Coronary artery (tissue), 2 donors: ENCODE data around the gene DAPK1.

Source experiments
- DNase-seq: peaks from one replicate; pipeline ENCODE4 v3.0.0-alpha.2; 2017; ENCODE audit warnings: low spot score
- H3K27ac ChIP-seq, 2 donors: fragments of 200-600 bp; sonication (generic); one replicate each; pipeline ENCODE4 v1.5.1; 2016 to 2019
- H3K4me3 ChIP-seq: fragments of 200-600 bp; sonication (generic); 2 replicates; pipeline ENCODE4 v1.5.1; 2016; ENCODE audit warnings: mild to moderate bottlenecking, moderate library complexity
- TF ChIP-seq, protein P1 (sequence below): fragments of 200-600 bp; sonication (generic); IDR thresholded peaks from one replicate; pipeline ENCODE4 v1.5.1; 2019; ENCODE audit warnings: antibody characterized with exemption

The DAPK1 gene

DNA sequence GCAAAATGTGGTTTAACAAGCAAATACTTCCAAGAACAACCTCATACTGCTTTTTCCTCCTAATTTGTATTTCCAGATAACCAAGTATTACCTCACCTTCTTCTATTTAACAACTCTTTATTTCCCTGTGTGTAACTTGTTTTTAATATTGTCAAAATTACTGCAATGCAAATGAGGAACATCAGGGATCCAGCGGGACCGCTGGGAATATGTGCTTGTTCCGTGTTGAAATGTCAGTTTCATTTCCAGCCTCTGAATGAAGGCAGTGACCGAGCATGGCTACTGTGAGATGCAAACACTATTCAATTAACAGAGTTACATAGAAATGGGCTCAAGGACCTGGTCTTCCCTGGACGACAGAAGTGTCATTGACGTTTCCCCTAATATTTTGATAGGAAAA, 117.5 kb downstream of the DAPK1 start:
- H3K4me3 ChIP-seq, result no peak overlapping the region
- H3K27ac ChIP-seq, result peak overlapping the region in 1 of 2 donors; percentile 38
- DNase-seq, result no peak
- TF ChIP-seq, protein P1, sequence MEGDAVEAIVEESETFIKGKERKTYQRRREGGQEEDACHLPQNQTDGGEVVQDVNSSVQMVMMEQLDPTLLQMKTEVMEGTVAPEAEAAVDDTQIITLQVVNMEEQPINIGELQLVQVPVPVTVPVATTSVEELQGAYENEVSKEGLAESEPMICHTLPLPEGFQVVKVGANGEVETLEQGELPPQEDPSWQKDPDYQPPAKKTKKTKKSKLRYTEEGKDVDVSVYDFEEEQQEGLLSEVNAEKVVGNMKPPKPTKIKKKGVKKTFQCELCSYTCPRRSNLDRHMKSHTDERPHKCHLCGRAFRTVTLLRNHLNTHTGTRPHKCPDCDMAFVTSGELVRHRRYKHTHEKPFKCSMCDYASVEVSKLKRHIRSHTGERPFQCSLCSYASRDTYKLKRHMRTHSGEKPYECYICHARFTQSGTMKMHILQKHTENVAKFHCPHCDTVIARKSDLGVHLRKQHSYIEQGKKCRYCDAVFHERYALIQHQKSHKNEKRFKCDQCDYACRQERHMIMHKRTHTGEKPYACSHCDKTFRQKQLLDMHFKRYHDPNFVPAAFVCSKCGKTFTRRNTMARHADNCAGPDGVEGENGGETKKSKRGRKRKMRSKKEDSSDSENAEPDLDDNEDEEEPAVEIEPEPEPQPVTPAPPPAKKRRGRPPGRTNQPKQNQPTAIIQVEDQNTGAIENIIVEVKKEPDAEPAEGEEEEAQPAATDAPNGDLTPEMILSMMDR, result no peak

DNA sequence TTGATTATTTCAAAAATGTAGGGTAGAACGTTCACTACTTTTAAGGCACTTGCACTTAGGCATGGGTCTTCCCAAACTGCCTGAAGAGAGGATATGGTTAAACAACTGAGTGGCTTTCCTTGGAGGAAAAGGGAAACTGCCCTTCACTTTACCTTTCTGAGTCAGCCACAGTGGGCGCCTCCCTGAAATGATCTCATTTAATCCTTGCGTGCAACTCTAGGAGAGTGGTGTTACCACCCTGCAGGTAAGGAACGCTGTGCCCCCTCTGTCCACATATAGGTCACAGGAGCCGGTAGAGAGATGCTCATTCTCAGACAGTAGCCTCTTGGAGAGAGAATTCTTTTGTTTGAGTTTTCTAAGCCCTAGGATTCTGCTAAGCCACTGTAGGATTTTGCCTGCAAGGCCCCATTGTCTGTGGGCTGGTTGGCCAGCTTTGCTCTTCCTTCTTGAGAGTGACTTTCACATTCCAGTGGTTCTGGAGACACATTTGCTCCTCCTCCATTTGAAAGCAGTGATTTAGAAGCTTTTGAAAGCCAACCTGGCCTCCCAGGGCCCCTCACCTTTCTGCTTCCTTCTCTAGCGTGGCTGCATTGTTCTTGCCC, 118.0 kb downstream of the DAPK1 start:
- H3K27ac ChIP-seq, result no peak overlapping the region
- peak; percentile 28 for DNase-seq

DNA sequence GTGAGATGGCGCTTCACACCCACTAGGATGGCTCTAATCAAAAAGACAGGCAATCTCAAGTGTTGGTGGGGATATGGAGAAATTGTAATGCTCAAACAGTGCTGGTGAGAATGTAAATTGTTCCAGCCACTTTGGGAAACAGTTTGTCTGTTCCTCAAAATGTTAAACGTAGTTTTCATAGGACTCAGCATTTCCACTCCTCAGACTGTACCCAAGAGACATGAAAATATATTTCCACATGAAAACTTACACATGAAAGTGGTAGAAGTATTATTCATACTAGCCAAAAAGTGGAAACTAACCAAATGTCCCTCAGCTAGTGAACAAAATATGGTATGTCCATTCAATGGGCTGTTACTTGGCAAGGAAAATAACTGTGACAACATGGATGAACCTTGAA, 120.6 kb downstream of the DAPK1 start:
- TF ChIP-seq, protein P1, result no peak
- Histone ChIP-seq H3K4me3 (no peak overlapping the region), H3K27ac (no peak overlapping the region)
- DNase-seq, result no peak

More for the DNA sequence above, 118.0 kb downstream of the DAPK1 start:
- TF ChIP-seq, protein P1, result no peak
- no peak overlapping the region for H3K4me3 ChIP-seq

DNA sequence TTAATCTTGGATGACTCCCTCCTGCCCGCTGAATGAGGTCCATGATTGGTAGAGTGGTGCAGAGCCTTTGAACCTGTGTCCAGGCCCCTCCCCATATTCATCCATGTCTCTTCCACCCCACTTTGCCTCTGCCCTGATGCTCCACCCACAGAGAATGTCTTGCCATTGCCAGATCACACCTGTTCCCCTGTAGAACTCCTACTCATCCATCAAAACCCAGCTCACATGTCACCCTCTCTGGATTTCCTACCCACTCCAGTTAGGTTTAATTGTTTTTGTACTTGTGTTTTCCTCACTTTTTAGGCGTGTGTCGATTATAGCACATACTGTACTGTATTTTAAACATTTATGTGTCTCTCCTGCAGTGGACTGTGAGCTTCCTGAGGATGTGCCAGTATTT, 121.3 kb downstream of the DAPK1 start:
- DNase-seq, result peak; percentile 33
- Histone ChIP-seq H3K4me3 (no peak overlapping the region), H3K27ac (no peak overlapping the region)
- TF ChIP-seq, protein P1, result no peak

DNA sequence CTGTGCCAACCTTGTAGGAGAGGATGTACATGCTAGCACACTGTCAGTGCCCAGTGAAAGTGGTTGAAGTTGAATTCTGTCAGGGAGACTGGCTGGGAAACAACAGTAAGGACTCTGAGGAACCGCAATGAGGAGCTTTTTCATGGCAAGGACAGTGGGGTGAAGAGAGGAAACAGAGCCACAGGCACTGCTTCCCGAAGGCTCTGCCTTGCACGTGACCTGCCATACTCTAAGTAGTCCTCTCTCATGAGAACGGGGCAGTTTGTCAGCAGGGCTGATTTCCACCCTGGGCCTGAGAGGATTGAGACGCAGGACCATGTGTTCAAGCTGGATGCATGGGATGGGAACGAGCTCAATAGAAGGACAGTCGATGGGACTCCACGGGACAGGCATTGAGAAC, 121.7 kb downstream of the DAPK1 start:
- DNase-seq, result peak; percentile 52
- Histone ChIP-seq H3K27ac (no peak overlapping the region), H3K4me3 (no peak overlapping the region)
- TF ChIP-seq, protein P1, result no peak

DNA sequence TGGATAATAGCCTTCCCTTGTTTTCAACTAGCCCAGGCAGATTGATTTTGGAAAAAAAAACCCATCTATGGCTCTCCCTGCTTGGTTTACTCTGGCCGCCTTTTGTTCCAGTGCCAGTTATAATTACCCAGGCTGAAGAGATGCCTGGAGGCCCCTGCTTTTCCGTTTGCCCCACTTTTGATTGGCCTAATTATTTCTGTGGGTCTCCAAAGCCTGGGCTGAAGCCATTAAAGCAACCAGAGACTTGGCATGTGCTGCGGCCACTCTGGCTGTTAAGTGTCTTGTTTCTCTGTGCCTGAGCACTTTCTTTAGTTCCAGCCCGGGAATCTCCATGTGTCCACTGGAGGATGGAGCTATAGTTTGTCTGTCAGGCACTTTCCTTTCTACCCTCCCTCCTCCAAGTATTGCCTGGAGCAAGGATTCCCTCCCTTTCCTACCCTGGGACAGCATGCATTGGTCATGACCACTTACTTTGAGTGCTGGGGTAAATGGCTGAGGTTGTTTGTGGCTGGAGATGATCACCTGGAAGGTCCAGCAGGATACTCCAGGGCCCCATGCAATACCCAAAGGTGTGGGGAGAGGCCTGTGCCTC, 123.2 kb downstream of the DAPK1 start:
- Histone ChIP-seq H3K27ac (no peak overlapping the region), H3K4me3 (no peak overlapping the region)
- TF ChIP-seq, protein P1, result no peak
- peak; percentile 67 for DNase-seq

DNA sequence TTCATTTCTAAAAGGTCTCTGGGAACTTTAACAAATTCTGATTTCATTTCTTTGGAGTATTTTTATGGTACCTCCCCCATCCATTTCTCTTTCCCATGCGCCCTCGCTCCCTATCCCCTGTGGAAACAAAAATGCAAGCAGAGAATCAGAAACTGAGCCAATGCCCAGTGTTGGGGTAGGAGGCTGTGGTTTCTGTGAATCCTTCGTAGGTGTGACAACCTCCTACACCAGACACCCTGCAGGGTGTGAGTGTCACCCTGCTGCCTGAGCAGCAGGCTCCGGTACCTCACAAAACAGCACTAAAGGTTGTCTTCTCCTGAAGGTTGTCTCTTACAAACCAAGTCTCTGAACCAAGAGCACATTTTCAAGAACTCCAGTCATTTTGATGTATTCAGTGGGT, 124.4 kb downstream of the DAPK1 start:
- TF ChIP-seq, protein P1, result no peak

More for the DNA sequence above, 124.4 kb downstream of the DAPK1 start:
- H3K4me3 ChIP-seq, result no peak overlapping the region
- no peak overlapping the region for H3K27ac ChIP-seq
- peak; percentile 12 for DNase-seq
